Measurements from ENCODE around the gene TMEM178B. TPM values are rescaled to one million over a fixed set of nuclear protein-coding genes. Genes with fewer than 3 reads are reported as not detected.

The TMEM178B gene
- total RNA-seq, 1 experiment from 2014 or later: not detected

- Mint-ChIP-seq H3K36me3 (ENCODE audit: insufficient read depth, unreplicated experiment) (no peaks in the 10 kb centered on the region), H3K4me3 (ENCODE audit: unreplicated experiment) (peak overlapping the region; percentile 73), H3K27me3 (ENCODE audit: insufficient read depth, unreplicated experiment) (peaks cover 45% of the 10 kb centered on the region), H3K4me1 (ENCODE audit: insufficient read depth, unreplicated experiment) (no peaks in the 10 kb centered on the region), H3K27ac (ENCODE audit: low read depth, unreplicated experiment) (no peak overlapping the region), H3K9me3 (ENCODE audit: unreplicated experiment) (no peaks in the 10 kb centered on the region)
- CTCF ChIA-PET: interaction anchor here (0.7 to 1.8 kb wide), 7 partner anchors 36 to 634 kb away, joined by 3 to 8 read pairs (median 4); partner anchors contain the start of gene MRPS33
- intact Hi-C loops (cut with micrococcal nuclease): loop anchor here (1.0 to 2.0 kb wide), 2 partner anchors 462 to 577 kb away; no protein-coding TSS in a partner anchor
- no TSS peak for BruUV-seq (replicated peaks)
- peak; percentile 31 for DNase-seq (ENCODE audit: unreplicated experiment)
- peak; percentile 22 for TF ChIP-seq CTCF (IDR thresholded peaks at IDR 0.05; ENCODE audit: unreplicated experiment)
- POLR2A ChIA-PET: interaction anchor here (0.7 to 1.3 kb wide), 4 partner anchors 29 to 469 kb away, joined by 3 to 6 read pairs (median 4); partner anchors contain the start of gene MRPS33
Observed at GRCh38 chr7:141071260-141071854, 2.5 kb upstream of the TMEM178B start.

GRCh38 chr7:141071855-141072547, 1.9 kb upstream of the TMEM178B start:
- Mint-ChIP-seq H3K9me3 (ENCODE audit: unreplicated experiment) (no peaks in the 10 kb centered on the region), H3K4me1 (ENCODE audit: insufficient read depth, unreplicated experiment) (no peaks in the 10 kb centered on the region), H3K27me3 (ENCODE audit: insufficient read depth, unreplicated experiment) (peaks cover 45% of the 10 kb centered on the region), H3K36me3 (ENCODE audit: insufficient read depth, unreplicated experiment) (no peaks in the 10 kb centered on the region), H3K27ac (ENCODE audit: low read depth, unreplicated experiment) (no peak overlapping the region), H3K4me3 (ENCODE audit: unreplicated experiment) (peak overlapping the region; percentile 73)
- no peak for DNase-seq (ENCODE audit: unreplicated experiment)
- no peak for TF ChIP-seq CTCF (IDR thresholded peaks at IDR 0.05; ENCODE audit: unreplicated experiment)
- CTCF ChIA-PET: interaction anchor here (0.6 to 1.8 kb wide), 8 partner anchors 35 to 578 kb away, joined by 3 to 8 read pairs (median 4); partner anchors contain the start of gene MRPS33
- POLR2A ChIA-PET: interaction anchor here (0.7 to 1.3 kb wide), 6 partner anchors 30 to 480 kb away, joined by 3 to 6 read pairs (median 3); partner anchors contain the start of gene MRPS33
- intact Hi-C loops (cut with micrococcal nuclease): loop anchor here (1.0 to 2.0 kb wide), 2 partner anchors 461 to 577 kb away; no protein-coding TSS in a partner anchor
- BruUV-seq (replicated peaks): no TSS peak

GRCh38 chr7:141072548-141073172, 1.2 kb upstream of the TMEM178B start:
- BruUV-seq (replicated peaks): no TSS peak
- Mint-ChIP-seq H3K27me3 (ENCODE audit: insufficient read depth, unreplicated experiment) (peaks cover 45% of the 10 kb centered on the region), H3K36me3 (ENCODE audit: insufficient read depth, unreplicated experiment) (no peaks in the 10 kb centered on the region), H3K9me3 (ENCODE audit: unreplicated experiment) (no peaks in the 10 kb centered on the region), H3K27ac (ENCODE audit: low read depth, unreplicated experiment) (no peak overlapping the region), H3K4me1 (ENCODE audit: insufficient read depth, unreplicated experiment) (no peaks in the 10 kb centered on the region), H3K4me3 (ENCODE audit: unreplicated experiment) (peak overlapping the region; percentile 73)
- ChIA-PET CTCF (interaction anchor here (0.6 to 1.8 kb wide), 8 partner anchors 35 to 577 kb away, joined by 3 to 8 read pairs (median 4); partner anchors contain the start of gene MRPS33), POLR2A (interaction anchor here (0.7 to 1.3 kb wide), 5 partner anchors 30 to 479 kb away, joined by 3 to 6 read pairs (median 3); partner anchors contain the start of gene MRPS33)
- intact Hi-C loops (cut with micrococcal nuclease): no loop called here
- peak; percentile 60 for DNase-seq (ENCODE audit: unreplicated experiment)
- no peak for TF ChIP-seq CTCF (IDR thresholded peaks at IDR 0.05; ENCODE audit: unreplicated experiment)
